NCI-H82 (cell line): ENCODE data around the gene NPM3.

Experiments
- DNase-seq: peaks from one replicate; lab custom pipeline; 2025; lab: John Stamatoyannopoulos, UW

Gene NPM3

GRCh38 chr10:101758858-101759257, 24.4 kb downstream of the NPM3 start:
- no peak for DNase-seq

GRCh38 chr10:101752241-101752640, 31.0 kb downstream of the NPM3 start:
- peak; percentile 64 for DNase-seq

- peak; percentile 33 for DNase-seq
These were observed 33.9 kb downstream of the NPM3 start for GRCh38 chr10:101749047-101750016.

GRCh38 chr10:101748496-101748895, 34.8 kb downstream of the NPM3 start:
- no peak for DNase-seq

GRCh38 chr10:101745074-101745696, 38.1 kb downstream of the NPM3 start:
- peak; percentile 19 for DNase-seq

- DNase-seq = no peak
These were observed 39.0 kb downstream of the NPM3 start for GRCh38 chr10:101744267-101744666.

- no peak for DNase-seq
These were observed 41.3 kb downstream of the NPM3 start for GRCh38 chr10:101741938-101742337.

- no peak for DNase-seq
These were observed 46.6 kb downstream of the NPM3 start for GRCh38 chr10:101736666-101737065.

- DNase-seq = no peak
These were observed 51.1 kb downstream of the NPM3 start for GRCh38 chr10:101732096-101732495.
